T-helper 1 cell treated with Interleukin-12 subunit alpha and Interleukin-12 subunit beta and Interleukin-4 antibody, amounts not matched to agents 30 μg/mL and 1 μg/mL, for 36 hours (primary cell): ENCODE data around the gene HOXA5.
A peak's percentile ranks its signal among the peaks of the same experiment; 100 is the strongest.

Experiments
- H3K27ac Mint-ChIP-seq: one replicate; pipeline ENCODE4 v1.8.0; 2021; ENCODE audit warnings: mild to moderate bottlenecking, mixed read lengths
- H3K27me3 Mint-ChIP-seq: one replicate; pipeline ENCODE4 v1.8.0; 2021; ENCODE audit warnings: low read depth, mixed read lengths
- H3K36me3 Mint-ChIP-seq: one replicate; pipeline ENCODE4 v1.8.0; 2021; ENCODE audit warnings: low read depth, mixed read lengths
- H3K4me1 Mint-ChIP-seq: one replicate; pipeline ENCODE4 v1.8.0; 2021; ENCODE audit warnings: low read depth, mixed read lengths
- H3K4me3 Mint-ChIP-seq: one replicate; pipeline ENCODE4 v1.8.0; 2021; ENCODE audit warnings: mild to moderate bottlenecking, moderate library complexity, mixed read lengths
- H3K9me3 Mint-ChIP-seq: one replicate; pipeline ENCODE4 v1.8.0; 2021; ENCODE audit warnings: mixed read lengths

The HOXA5 gene

DNA sequence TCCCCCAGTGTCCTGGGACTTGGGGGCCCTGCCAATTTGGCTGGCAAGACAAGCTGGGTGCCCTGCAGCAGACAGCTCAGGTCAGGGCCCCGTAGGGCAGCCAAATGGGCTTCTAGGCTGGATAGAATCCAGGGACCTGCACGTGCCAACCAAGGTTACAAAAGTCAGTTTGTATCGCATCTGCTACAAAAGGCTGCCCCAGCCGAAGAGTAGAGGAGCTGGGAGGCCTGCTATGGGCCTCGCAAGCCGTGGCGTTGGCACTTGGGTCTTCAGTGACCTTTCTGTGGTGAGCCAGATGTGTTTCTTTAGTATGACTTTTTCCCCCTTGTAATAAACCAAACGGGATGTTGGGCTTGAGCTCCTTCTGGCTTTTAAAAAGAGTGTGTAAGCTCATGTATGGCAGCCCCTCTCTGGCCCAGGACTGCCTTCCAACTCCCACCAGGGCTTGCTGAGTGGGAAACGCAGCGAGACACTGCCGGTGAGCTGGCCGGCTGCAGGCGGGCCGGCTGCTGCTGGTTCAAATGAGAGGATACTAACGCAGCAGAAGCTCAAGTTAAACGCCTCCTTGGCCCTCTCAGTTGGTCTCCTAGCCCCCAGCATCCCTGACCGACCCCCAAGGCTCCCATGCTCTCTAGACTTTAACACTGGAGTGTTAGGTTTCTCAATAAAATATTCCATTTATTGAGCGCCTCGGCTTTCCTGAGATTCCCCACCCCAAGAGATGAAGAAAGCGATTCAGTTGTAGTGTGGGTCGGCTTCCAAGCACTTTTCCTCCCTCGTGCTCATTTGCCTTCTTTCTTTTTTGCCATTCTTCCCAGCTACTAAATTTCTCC lies 33.7 kb upstream of the HOXA5 start:
- peaks cover 5% of the 10 kb centered on the region for H3K4me1 Mint-ChIP-seq
- no peaks in the 10 kb centered on the region for H3K36me3 Mint-ChIP-seq
- no peak overlapping the region for H3K4me3 Mint-ChIP-seq
- no peaks in the 10 kb centered on the region for H3K9me3 Mint-ChIP-seq
- no peak overlapping the region for H3K27ac Mint-ChIP-seq
- H3K27me3 Mint-ChIP-seq, result peaks cover 54% of the 10 kb centered on the region

DNA sequence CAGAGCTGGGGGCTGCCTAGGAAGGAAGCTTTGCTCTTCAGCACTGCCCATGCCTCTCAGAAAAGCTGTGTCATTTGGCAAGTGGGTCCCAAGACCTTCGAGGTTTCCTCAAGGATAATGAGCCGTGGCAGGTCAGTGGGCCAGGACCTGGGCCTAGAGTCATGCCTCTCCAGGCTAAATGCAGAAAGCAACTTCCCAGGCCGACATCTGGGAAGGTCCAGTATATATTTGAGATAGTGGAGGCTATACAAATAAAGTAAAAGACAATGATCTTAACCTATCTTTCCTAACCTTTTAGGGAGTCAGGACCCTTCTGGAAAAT lies 33.0 kb upstream of the HOXA5 start:
- H3K4me3 Mint-ChIP-seq, result no peak overlapping the region
- no peak overlapping the region for H3K27ac Mint-ChIP-seq
- H3K36me3 Mint-ChIP-seq, result no peaks in the 10 kb centered on the region
- H3K4me1 Mint-ChIP-seq, result peaks cover 7% of the 10 kb centered on the region
- no peaks in the 10 kb centered on the region for H3K9me3 Mint-ChIP-seq
- peaks cover 54% of the 10 kb centered on the region for H3K27me3 Mint-ChIP-seq

DNA sequence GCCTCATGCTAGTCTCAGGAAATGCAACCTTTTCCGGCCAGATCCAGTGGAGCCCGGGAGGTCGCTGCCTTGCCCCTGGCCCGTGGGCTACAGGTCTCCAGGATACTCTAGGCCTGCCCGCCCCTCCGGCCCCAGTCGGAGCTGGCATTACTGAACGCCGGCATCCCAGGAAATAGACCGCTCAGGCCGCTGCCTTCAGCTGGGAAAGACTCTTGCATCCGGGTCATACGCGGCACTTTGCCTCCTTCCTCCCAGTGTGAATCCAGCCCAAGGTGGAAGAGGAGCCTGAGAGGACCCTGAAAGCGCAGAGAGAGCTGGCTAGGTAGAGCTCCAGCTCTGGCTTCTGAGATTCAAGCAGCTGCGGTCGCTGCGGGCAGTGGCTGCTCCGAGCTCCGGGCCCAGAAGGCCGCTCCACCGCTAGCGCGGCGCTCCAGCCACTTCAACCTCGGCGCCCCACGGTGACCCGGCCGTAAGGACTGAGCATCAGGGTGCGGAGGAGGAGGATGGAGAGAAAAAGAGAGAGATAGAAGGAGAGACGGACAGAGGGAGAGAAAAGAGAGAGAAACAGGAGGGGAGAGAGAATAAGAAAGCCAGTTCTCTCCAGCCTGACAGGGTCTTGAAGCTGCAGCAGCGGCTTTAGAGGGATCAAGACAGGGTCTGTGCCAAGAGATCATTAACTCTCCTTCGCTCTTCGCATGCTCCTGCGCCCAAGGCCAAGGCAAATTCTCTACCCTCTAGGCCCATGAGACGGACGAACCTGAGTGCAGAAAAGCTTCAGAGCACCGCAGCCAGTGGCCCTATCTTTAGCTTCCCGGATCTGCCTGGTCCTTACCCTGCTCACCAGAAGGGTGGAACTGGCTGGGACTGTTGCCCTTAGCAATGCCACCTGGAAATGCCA lies 32.4 kb upstream of the HOXA5 start:
- Mint-ChIP-seq H3K27me3 (peaks cover 54% of the 10 kb centered on the region), H3K27ac (no peak overlapping the region), H3K4me1 (peaks cover 7% of the 10 kb centered on the region), H3K9me3 (no peaks in the 10 kb centered on the region), H3K4me3 (no peak overlapping the region), H3K36me3 (no peaks in the 10 kb centered on the region)

DNA sequence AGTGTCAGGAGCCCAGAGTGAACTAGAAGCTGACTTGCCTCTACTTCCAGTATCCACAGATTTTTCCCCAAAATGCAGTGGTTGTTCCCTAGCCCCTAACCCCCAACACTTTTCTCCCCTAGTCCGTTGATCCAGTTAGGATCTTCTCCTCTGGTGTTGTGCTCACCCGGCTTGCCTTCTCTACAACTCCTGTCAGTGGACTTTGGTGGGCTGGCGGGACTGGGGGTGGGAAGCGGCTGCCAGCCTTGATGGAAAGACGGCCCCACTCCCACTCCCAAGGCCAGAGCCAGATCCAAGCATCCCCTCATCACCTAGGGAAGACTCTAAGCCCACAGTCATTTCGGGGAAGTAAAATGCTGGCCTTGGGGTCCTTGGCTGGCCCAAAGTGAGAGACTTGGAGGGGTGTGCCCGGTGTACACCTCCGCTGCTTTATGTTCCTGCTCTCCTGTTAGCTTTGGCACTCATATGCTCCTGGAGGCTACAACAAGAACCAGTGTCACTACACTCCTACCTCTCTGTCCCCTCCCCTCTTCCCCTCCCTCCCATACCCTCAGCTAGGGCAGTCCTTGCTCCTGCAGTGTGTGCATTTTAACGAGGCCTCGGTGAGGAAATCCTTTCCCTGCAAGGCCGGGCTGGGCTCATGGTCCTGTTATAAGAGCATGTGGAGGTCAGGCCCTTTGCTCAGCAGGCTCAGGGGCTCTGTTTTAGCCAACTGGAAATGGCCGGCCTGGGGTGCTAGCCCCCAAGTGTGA lies 31.6 kb upstream of the HOXA5 start:
- H3K4me3 Mint-ChIP-seq, result no peak overlapping the region
- H3K27ac Mint-ChIP-seq, result peak overlapping the region; percentile 55

DNA sequence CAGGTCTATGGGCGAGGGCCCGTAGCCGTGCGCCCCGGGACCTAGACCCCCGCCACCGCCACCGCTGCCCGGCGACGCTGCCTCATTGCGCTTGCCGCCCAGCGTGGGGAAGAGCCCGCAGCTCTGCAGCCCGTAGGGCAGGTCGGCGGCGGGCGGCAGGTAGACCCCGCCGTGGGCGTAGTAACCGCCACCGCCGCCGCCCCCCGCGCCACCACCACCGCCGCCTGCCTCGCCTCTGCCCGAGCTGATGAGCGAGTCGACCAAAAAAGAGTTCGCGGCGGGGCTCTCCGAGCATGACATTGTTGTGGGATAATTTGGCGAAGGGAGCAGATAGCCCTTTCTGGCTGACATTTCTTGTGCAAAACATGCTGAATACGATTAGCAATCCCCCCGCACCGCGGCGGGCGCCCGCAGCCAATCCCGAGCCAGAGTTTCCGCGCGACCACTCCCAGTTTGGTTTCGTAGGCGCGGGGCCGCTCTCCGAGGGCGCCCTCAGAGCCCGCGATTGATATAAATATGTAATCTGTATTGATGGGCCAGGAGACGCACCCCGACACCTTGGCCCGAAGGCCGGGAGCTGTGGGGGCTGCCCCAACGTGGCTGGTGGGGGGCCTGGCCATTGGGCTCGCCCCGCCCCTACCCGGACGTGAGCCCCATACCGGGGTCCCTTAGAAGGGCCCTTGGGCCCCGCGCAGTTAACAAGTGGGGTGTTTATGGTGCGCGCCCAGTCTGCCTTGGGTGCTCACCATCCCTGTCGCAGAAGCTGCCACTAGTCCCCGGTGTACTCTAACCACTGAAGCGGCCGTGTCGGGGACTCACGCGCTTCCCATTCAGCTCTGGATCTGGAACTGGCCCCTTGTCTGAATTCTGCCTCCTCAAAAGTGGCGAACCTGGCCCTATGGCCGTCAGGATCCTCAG lies 30.7 kb upstream of the HOXA5 start, which contains the start of gene HOXA10:
HOXA10 (minus strand) TSS at position 365 of the 918 bp plus-strand sequence; CDS start at position 351, 14 bp downstream.
- no peak within 1 kb of the TSS for H3K4me3 Mint-ChIP-seq
- H3K27me3 Mint-ChIP-seq, result peaks cover 56% of the 10 kb centered on the region
- H3K9me3 Mint-ChIP-seq, result no peaks in the 10 kb centered on the region
- H3K36me3 Mint-ChIP-seq, result no peaks in the 10 kb centered on the region
- peak within 1 kb of the TSS; percentile 55 for H3K27ac Mint-ChIP-seq
- peaks cover 2% of the 10 kb centered on the region for H3K4me1 Mint-ChIP-seq

More for the DNA sequence above, 31.6 kb upstream of the HOXA5 start:
- H3K9me3 Mint-ChIP-seq, result no peaks in the 10 kb centered on the region
- H3K4me1 Mint-ChIP-seq, result peaks cover 7% of the 10 kb centered on the region
- H3K36me3 Mint-ChIP-seq, result no peaks in the 10 kb centered on the region
- peaks cover 59% of the 10 kb centered on the region for H3K27me3 Mint-ChIP-seq

DNA sequence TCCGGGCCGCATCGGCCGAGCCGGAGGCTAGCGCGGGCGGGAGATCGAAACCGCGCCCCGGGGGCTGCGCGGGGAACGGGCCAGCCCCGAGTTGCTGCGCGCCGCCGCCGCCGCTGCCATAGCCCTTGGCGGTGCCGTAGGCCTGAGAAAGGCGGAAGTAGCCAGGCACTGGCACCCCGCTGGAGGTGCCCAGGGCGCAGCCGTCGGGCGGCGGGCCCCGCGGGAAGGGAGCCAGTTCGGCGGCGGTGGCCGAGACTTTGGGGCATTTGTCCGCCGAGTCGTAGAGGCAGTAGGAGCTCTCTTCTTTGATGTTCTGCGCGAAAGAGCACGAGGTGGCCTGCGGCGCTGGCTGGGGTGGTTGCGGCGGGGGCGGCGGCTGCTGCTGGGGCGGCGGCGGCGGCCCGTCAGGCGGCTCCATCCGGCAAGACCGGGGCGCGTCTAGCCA lies 30.1 kb upstream of the HOXA5 start:
- Mint-ChIP-seq H3K27me3 (peaks cover 55% of the 10 kb centered on the region), H3K4me1 (peaks cover 6% of the 10 kb centered on the region), H3K27ac (no peak overlapping the region), H3K36me3 (peaks cover 2% of the 10 kb centered on the region), H3K9me3 (no peaks in the 10 kb centered on the region), H3K4me3 (no peak overlapping the region)

DNA sequence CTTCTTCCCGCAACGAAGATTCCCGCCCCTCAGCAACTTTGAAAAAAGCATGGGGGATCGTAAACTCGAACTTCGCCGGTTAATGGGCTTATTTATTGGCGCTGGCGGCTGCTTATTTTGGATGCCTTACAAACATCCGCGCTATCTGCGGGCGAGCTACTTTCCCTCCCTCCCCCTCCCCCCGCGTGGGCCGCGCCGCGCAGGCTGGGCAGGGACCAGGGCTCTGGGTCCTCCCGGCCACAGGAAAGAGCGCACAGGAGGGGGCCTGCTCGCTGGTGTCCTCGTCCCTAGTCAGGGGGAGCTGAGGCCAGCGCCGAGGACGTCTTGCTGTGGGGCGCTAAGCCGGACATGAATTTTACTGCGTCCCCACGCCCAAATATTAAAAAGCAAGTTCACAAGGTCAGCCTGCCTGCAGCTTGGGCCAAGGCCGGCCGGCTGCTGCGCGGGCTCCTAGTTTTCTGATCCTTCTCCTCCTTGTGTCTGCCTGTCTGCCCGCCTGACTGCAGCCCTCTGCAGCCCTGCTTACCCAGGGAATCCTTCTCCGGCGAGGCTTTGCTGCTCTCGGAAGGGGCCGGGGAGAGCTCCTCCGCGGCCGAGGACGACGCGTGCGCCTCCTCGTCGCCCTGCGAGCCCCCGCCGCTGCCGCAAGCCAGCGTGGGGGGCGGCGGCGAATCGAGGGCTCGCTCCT lies 29.5 kb upstream of the HOXA5 start:
- Mint-ChIP-seq H3K36me3 (peaks cover 2% of the 10 kb centered on the region), H3K27me3 (peaks cover 55% of the 10 kb centered on the region), H3K4me1 (peaks cover 7% of the 10 kb centered on the region), H3K9me3 (no peaks in the 10 kb centered on the region), H3K27ac (no peak overlapping the region), H3K4me3 (no peak overlapping the region)

DNA sequence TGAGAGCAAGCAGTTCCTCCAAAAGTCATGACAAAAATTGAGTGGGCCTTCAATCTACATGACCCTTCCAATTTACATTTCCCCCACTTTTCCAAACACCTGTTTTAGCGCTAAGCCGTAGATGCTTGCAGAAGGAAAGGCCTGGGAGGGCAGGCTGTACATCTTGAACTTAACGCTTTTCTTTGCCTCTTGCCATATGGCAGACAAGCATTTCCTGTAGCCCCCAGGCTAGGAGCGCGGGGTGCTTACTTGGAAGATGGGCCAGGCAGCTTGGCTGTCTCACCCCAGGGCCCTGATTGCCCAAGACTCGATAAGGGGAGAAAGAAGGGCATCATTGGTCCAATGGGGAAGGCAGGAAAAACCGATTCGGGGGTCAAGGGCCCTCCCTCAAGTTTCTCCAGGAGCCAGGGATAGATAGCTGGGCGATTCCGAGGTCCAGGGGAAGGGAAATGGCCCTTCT lies 28.9 kb upstream of the HOXA5 start:
- Mint-ChIP-seq H3K27me3 (peaks cover 56% of the 10 kb centered on the region), H3K9me3 (no peaks in the 10 kb centered on the region), H3K4me3 (peak overlapping the region; percentile 29), H3K36me3 (peaks cover 2% of the 10 kb centered on the region), H3K4me1 (peaks cover 7% of the 10 kb centered on the region), H3K27ac (peak overlapping the region; percentile 83)

DNA sequence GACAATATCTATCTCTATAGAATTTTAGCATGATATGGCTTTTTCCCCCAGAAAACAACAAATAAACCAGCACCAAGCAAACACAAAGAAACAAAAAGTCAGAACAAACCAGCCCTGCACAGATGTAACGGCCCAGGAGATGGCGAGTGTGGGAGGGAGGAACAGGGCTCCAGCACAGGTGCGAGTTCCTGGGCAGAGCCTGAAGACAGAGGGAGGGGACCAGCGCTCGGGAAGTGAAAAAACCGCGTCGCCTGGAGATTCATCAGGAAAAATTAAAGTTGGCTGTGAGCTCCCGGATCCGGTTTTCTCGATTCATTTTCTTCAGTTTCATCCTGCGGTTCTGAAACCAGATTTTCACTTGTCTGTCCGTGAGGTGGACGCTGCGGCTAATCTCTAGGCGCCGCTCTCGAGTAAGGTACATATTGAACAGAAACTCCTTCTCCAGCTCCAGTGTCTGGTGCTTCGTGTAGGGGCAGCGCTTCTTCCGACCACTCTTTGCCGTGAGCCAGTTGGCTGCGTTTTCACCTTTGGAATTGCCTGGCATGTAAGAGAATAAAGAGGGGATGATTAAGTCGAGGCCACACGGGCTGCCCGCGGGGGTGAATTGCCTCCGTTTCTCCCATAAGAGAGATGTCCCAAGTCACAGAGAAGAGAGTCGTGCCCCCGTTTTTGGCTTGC lies 28.3 kb upstream of the HOXA5 start:
- Mint-ChIP-seq H3K4me3 (no peak overlapping the region), H3K4me1 (peaks cover 7% of the 10 kb centered on the region), H3K27me3 (peaks cover 61% of the 10 kb centered on the region), H3K9me3 (no peaks in the 10 kb centered on the region), H3K36me3 (peaks cover 2% of the 10 kb centered on the region), H3K27ac (peak overlapping the region; percentile 83)

DNA sequence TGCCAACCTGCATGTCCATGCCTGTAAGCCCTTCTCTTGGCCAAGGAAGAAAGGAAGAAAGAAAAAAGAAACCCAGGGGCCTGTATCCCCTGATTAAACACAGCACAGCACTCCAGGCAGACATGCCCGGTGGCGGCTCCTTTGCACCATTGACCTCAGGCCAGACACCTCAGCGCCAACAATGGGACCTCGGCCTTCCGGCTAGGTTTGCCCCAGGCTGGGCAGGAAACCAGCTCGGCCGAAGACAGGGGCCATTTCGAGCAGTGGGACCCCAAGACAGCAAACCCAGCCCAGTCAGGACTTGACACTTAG lies 27.8 kb upstream of the HOXA5 start:
- H3K9me3 Mint-ChIP-seq, result no peaks in the 10 kb centered on the region
- peaks cover 7% of the 10 kb centered on the region for H3K4me1 Mint-ChIP-seq
- H3K27ac Mint-ChIP-seq, result peak overlapping the region; percentile 7
- peaks cover 66% of the 10 kb centered on the region for H3K27me3 Mint-ChIP-seq
- H3K36me3 Mint-ChIP-seq, result peaks cover 2% of the 10 kb centered on the region
- no peak overlapping the region for H3K4me3 Mint-ChIP-seq

DNA sequence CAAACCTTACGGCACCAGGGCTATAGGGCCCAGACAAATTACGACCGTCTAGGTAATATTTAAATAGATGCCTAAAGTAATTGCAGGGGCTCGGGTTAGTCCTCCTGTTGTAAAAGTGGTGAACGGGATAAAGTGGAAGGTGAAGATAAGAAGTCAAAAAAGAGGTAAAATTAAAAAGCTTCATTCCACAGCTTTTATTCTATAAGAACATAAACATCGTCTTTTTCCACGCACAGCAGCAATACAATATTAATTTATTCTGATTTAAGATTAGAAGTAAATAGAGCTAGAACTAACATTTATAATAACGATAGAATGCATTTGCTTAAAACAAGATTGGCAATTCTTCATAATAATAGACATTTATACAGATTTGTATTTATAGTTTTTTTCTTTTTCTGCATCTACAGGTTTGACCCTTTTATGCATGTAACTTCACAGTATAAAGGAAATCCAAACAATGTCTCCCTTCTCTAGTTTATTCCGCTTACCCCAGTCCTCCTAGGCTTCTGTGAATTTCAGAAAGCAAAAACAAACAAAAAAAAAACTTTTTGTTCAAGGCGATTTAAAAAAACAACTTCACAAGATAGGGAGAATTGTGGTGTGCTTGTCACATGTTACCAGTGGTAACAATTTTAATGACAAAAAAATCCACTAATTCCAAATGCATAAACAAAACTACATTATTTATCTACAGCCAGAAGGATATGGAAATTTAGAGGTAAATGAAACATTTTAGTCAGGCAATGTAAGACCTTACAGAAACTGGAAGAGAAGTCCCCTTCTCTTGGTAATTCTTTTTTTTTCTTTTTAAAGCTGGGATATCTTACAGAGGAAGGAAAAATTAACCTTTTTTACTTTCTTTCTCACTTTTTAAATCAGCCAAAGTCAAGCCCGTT lies 27.2 kb upstream of the HOXA5 start:
- Mint-ChIP-seq H3K27ac (peak overlapping the region; percentile 7), H3K4me3 (no peak overlapping the region), H3K4me1 (peaks cover 7% of the 10 kb centered on the region)

More for the DNA sequence above, 27.2 kb upstream of the HOXA5 start:
- Mint-ChIP-seq H3K9me3 (no peaks in the 10 kb centered on the region), H3K27me3 (peaks cover 72% of the 10 kb centered on the region), H3K36me3 (peaks cover 2% of the 10 kb centered on the region)
